Skeletal muscle tissue (tissue), 4 donors: ENCODE results near the gene TFAP2D. TPM values are rescaled to one million over a fixed set of nuclear protein-coding genes. Genes with fewer than 3 reads are reported as not detected.

Source experiments
- H3K27ac ChIP-seq: one replicate; pipeline ENCODE4 v1.7.0; 2013; ENCODE audit warnings: mild to moderate bottlenecking, low read depth, low read length, inconsistent platforms
- H3K27me3 ChIP-seq, 3 donors: one replicate each; pipeline ENCODE4 v1.7.0; 2013; ENCODE audit warnings: low read length in 3 of 3; ENCODE audit not compliant: control insufficient read depth in 3 of 3, insufficient read depth in 3 of 3
- H3K36me3 ChIP-seq, 3 donors: one replicate each; pipeline ENCODE4 v1.7.0; 2013; ENCODE audit warnings: low read length in 3 of 3; ENCODE audit not compliant: control insufficient read depth in 3 of 3, insufficient read depth in 3 of 3
- H3K4me1 ChIP-seq, 3 donors: one replicate each; pipeline ENCODE4 v1.7.0; 2013; ENCODE audit warnings: low read length in 3 of 3, mild to moderate bottlenecking in 3 of 3; ENCODE audit not compliant: control insufficient read depth in 3 of 3, insufficient read depth in 3 of 3
- H3K4me3 ChIP-seq, 3 donors: one replicate each; pipeline ENCODE4 v1.7.0; 2013; ENCODE audit warnings: low read length in 3 of 3
- H3K9ac ChIP-seq, 3 donors: one replicate each; pipeline ENCODE4 v1.7.0; 2013; ENCODE audit warnings: low read length in 3 of 3, mild to moderate bottlenecking in 3 of 3, moderate library complexity in 2 of 3, low read depth in 1 of 3
- H3K9me3 ChIP-seq, 3 donors: one replicate each; pipeline ENCODE4 v1.7.0; 2013; ENCODE audit warnings: low read length in 3 of 3; ENCODE audit not compliant: control insufficient read depth in 3 of 3
- total RNA-seq: library from RNA; depleted of rRNA; stranded (reverse); fragments of >200 nt; gene quantifications from one replicate; pipeline ENCODE4 v1.2.3, GENCODE V29; 2014
- donor health status: Osteomylitis.

TFAP2D gene
- total RNA-seq, 1 donor from 2014 or later = not detected

GRCh38 chr6:50780382-50780781 is 67.1 kb downstream of the TFAP2D start:
- Histone ChIP-seq H3K4me3 (no peak overlapping the region), H3K4me1 (no peaks in the 10 kb centered on the region)

GRCh38 chr6:50785921-50786320 is 72.6 kb downstream of the TFAP2D start:
- no peaks in the 10 kb centered on the region for H3K9me3 ChIP-seq
- H3K4me1 ChIP-seq = no peaks in the 10 kb centered on the region
- H3K4me3 ChIP-seq = no peak overlapping the region
- H3K27me3 ChIP-seq = no peaks in the 10 kb centered on the region
- H3K36me3 ChIP-seq = no peaks in the 10 kb centered on the region
- no peak overlapping the region for H3K9ac ChIP-seq
- no peak overlapping the region for H3K27ac ChIP-seq

More at GRCh38 chr6:50780382-50780781, 67.1 kb downstream of the TFAP2D start:
- Histone ChIP-seq H3K27ac (no peak overlapping the region), H3K9ac (no peak overlapping the region), H3K36me3 (no peaks in the 10 kb centered on the region), H3K9me3 (no peaks in the 10 kb centered on the region), H3K27me3 (no peaks in the 10 kb centered on the region)

GRCh38 chr6:50791900-50792508 is 78.7 kb downstream of the TFAP2D start:
- Histone ChIP-seq H3K4me3 (no peak overlapping the region), H3K9me3 (no peaks in the 10 kb centered on the region), H3K27ac (no peak overlapping the region), H3K4me1 (no peaks in the 10 kb centered on the region), H3K9ac (no peak overlapping the region), H3K27me3 (peaks cover 0 to 4% (median 0%) of the 10 kb centered on the region in 3 donors), H3K36me3 (no peaks in the 10 kb centered on the region)

- H3K36me3 ChIP-seq = no peaks in the 10 kb centered on the region
- H3K4me3 ChIP-seq = no peak overlapping the region
- peaks cover 0 to 4% (median 0%) of the 10 kb centered on the region in 3 donors for H3K27me3 ChIP-seq
- H3K4me1 ChIP-seq = no peaks in the 10 kb centered on the region
- no peak overlapping the region for H3K9ac ChIP-seq
- no peak overlapping the region for H3K27ac ChIP-seq
- no peaks in the 10 kb centered on the region for H3K9me3 ChIP-seq
Observed at GRCh38 chr6:50792771-50793170, 79.4 kb downstream of the TFAP2D start.

- H3K4me3 ChIP-seq = no peak overlapping the region
- no peaks in the 10 kb centered on the region for H3K36me3 ChIP-seq
- no peaks in the 10 kb centered on the region for H3K4me1 ChIP-seq
- peaks cover 0 to 4% (median 0%) of the 10 kb centered on the region in 3 donors for H3K27me3 ChIP-seq
- H3K9me3 ChIP-seq = no peaks in the 10 kb centered on the region
- H3K27ac ChIP-seq = no peak overlapping the region
- H3K9ac ChIP-seq = no peak overlapping the region
Observed at GRCh38 chr6:50795574-50795973, 82.2 kb downstream of the TFAP2D start.

GRCh38 chr6:50804283-50804682 is 91.0 kb downstream of the TFAP2D start:
- no peaks in the 10 kb centered on the region for H3K4me1 ChIP-seq
- no peak overlapping the region for H3K9ac ChIP-seq
- H3K27ac ChIP-seq = no peak overlapping the region
- no peak overlapping the region for H3K4me3 ChIP-seq
- no peaks in the 10 kb centered on the region for H3K36me3 ChIP-seq
- H3K27me3 ChIP-seq = peaks cover 0 to 4% (median 0%) of the 10 kb centered on the region in 3 donors
- H3K9me3 ChIP-seq = no peaks in the 10 kb centered on the region

GRCh38 chr6:50807035-50807434 is 93.7 kb downstream of the TFAP2D start:
- Histone ChIP-seq H3K27me3 (peaks cover 0 to 6% (median 4%) of the 10 kb centered on the region in 3 donors), H3K27ac (no peak overlapping the region), H3K4me1 (no peaks in the 10 kb centered on the region), H3K9me3 (no peaks in the 10 kb centered on the region), H3K9ac (no peak overlapping the region), H3K4me3 (no peak overlapping the region), H3K36me3 (no peaks in the 10 kb centered on the region)

- Histone ChIP-seq H3K27ac (no peak overlapping the region), H3K4me3 (peak overlapping the region; percentile 52 to 66 (median 56)), H3K9ac (peak overlapping the region in 1 of 3 donors; percentile 33), H3K27me3 (peaks cover 34 to 60% (median 56%) of the 10 kb centered on the region in 3 donors), H3K36me3 (no peaks in the 10 kb centered on the region), H3K9me3 (no peaks in the 10 kb centered on the region), H3K4me1 (peaks cover 0 to 7% (median 6%) of the 10 kb centered on the region in 3 donors)
Observed at GRCh38 chr6:50815436-50816114, 102.2 kb downstream of the TFAP2D start.

GRCh38 chr6:50816115-50816675 is 102.9 kb downstream of the TFAP2D start:
- H3K27ac ChIP-seq = no peak overlapping the region
- no peaks in the 10 kb centered on the region for H3K36me3 ChIP-seq
- H3K27me3 ChIP-seq = peaks cover 36 to 66% (median 62%) of the 10 kb centered on the region in 3 donors
- peak overlapping the region; percentile 52 to 66 (median 56) for H3K4me3 ChIP-seq
- no peaks in the 10 kb centered on the region for H3K9me3 ChIP-seq
- peak overlapping the region in 1 of 3 donors; percentile 33 for H3K9ac ChIP-seq
- peaks cover 0 to 8% (median 6%) of the 10 kb centered on the region in 3 donors for H3K4me1 ChIP-seq
